ENCODE data around the gene TGFBR1.

- TF ChIP-seq CTCF (IDR thresholded peaks at IDR 0.05; ENCODE audit: low read length) (no peak), EZH2 (optimal IDR thresholded peaks at IDR 0.05; ENCODE audit: low read depth, low read length) (no peak), EZH2phosphoT487 (IDR thresholded peaks at IDR 0.05; ENCODE audit: low read length) (no peak)
Observed at GRCh38 chr9:99137225-99137624, 32.3 kb downstream of the TGFBR1 start.

Measured in MM.1S (cell line).